ENCODE results near the gene GTF2F1.

- no peak for TF ChIP-seq GATA2 (IDR thresholded peaks at IDR 0.05; ENCODE audit: low read depth, low read length)
- no peak for TF ChIP-seq GATA3 (IDR thresholded peaks at IDR 0.05; ENCODE audit: low read depth, low read length)
Measured at GRCh38 chr19:6402058-6402457, 9.1 kb upstream of the GTF2F1 start.

Data from SH-SY5Y (cell line).